Measurements from ENCODE around the gene CFAP251. TPM values are rescaled to one million over a fixed set of nuclear protein-coding genes. Genes with fewer than 3 reads are reported as not detected.

The CFAP251 gene
- total and polyA plus RNA-seq, 10 of the 15 experiments (the other 5 are each of a cell fraction or from before 2014, with no cell fraction given) = 0.10 to 0.97 (median 0.64) TPM

- TF ChIP-seq NKRF (conservative IDR thresholded peaks at IDR 0.05) (no peak), CEBPZ (IDR thresholded peaks at IDR 0.05; ENCODE audit: low read depth, low read length) (no peak), SRF (IDR thresholded peaks at IDR 0.05; ENCODE audit: low read depth in 2 of 2, low read length in 2 of 2) (0 out of 4 replicates have a peak, but pooled peaks of 1 of the 2 experiments have one; percentile 48), NRF1 (conservative IDR thresholded peaks at IDR 0.05; ENCODE audit: low read depth, low read length) (no peak), HSF1 (IDR thresholded peaks at IDR 0.05; ENCODE audit: low read depth, low read length) (no peak), CTCF (IDR thresholded peaks at IDR 0.05 in 2 of 3, conservative IDR thresholded peaks at IDR 0.05 in 1 of 3; ENCODE audit: control insufficient read depth in 2 of 3, extremely low read depth in 1 of 3, insufficient read depth in 1 of 3, low read depth in 3 of 3, low read length in 3 of 3) (no peak), CBFB (IDR thresholded peaks at IDR 0.05; ENCODE audit: low read depth) (peak; percentile 79), MEF2B (IDR thresholded peaks at IDR 0.05; ENCODE audit: partially characterized antibody, poor library complexity, severe bottlenecking) (peak; percentile 56), MXI1 (IDR thresholded peaks at IDR 0.05; ENCODE audit: low read depth, low read length) (no peak), ASH2L (IDR thresholded peaks at IDR 0.05; ENCODE audit: borderline replicate concordance, low read depth) (no peak), NR2F1 (conservative IDR thresholded peaks at IDR 0.05) (peak; percentile 99), SREBF1 (IDR thresholded peaks at IDR 0.05; ENCODE audit: low read length) (peak; percentile 51), ZNF207 (IDR thresholded peaks at IDR 0.05; ENCODE audit: borderline replicate concordance) (0 out of 2 replicates have a peak, but pooled peaks have one; percentile 33), BCL3 (IDR thresholded peaks at IDR 0.05; ENCODE audit: borderline replicate concordance, insufficient read depth, low read depth, low read length, poor library complexity, severe bottlenecking) (peak; percentile 69), E2F4 (IDR thresholded peaks at IDR 0.05; ENCODE audit: low read depth, low read length) (no peak)
Measured at GRCh38 chr12:121990692-121991603, 72.6 kb downstream of the CFAP251 start (continued).

All from GM12878 (cell line).